SH-SY5Y (cell line): ENCODE results near the gene ZNF460.

Experiments
- GATA2 ChIP-seq: IDR thresholded peaks from 2 replicates; pipeline ENCODE4 v1.6.1; 2011; ENCODE audit warnings: mild to moderate bottlenecking, low read depth, low read length
- GATA3 ChIP-seq: IDR thresholded peaks from 2 replicates; pipeline ENCODE4 v1.6.1; 2011; ENCODE audit warnings: low read depth, mild to moderate bottlenecking, low read length, moderate library complexity

- TF ChIP-seq GATA3 (no peak), GATA2 (no peak)
Measured at GRCh38 chr19:57314146-57314545, 33.9 kb downstream of the ZNF460 start.
